Liver (tissue), 9 donors: Measurements from ENCODE around the gene TUBA8. TPM values are rescaled to one million over a fixed set of nuclear protein-coding genes. Genes with fewer than 3 reads are reported as not detected.

Source experiments
- DNase-seq: peaks from one replicate; pipeline ENCODE4 v3.0.0-alpha.2; 2017; ENCODE audit warnings: low spot score
- H3K27ac ChIP-seq, 2 donors: one replicate each; pipeline ENCODE4 v1.7.0; 2013; ENCODE audit warnings: inconsistent platforms in 2 of 2, low read length in 2 of 2, control low read depth in 1 of 2, low read depth in 1 of 2, mild to moderate bottlenecking in 1 of 2
- H3K27me3 ChIP-seq, 4 donors: one replicate each; pipeline versions ENCODE4 v1.6.1 to v1.7.0; 2013; ENCODE audit warnings: low read length in 3 of 4, inconsistent platforms in 1 of 4, mild to moderate bottlenecking in 1 of 4, moderate library complexity in 1 of 4; ENCODE audit not compliant: control insufficient read depth in 4 of 4, insufficient read depth in 4 of 4
- H3K36me3 ChIP-seq, 4 donors: one replicate each; pipeline versions ENCODE4 v1.6.1 to v1.7.0; 2013; ENCODE audit warnings: low read length in 3 of 4, mild to moderate bottlenecking in 3 of 4, low read depth in 1 of 4, moderate library complexity in 1 of 4; ENCODE audit not compliant: control insufficient read depth in 4 of 4, insufficient read depth in 3 of 4
- H3K4me1 ChIP-seq, 4 donors: one replicate each; pipeline versions ENCODE4 v1.6.1 to v1.7.0; 2013; ENCODE audit warnings: low read length in 3 of 4, mild to moderate bottlenecking in 3 of 4, moderate library complexity in 1 of 4; ENCODE audit not compliant: control insufficient read depth in 4 of 4, insufficient read depth in 4 of 4
- H3K4me3 ChIP-seq, 3 donors: one replicate each; pipeline versions ENCODE4 v1.6.1 to v1.7.0; 2013; ENCODE audit warnings: low read length in 3 of 3, control low read depth in 1 of 3, low read depth in 1 of 3, mild to moderate bottlenecking in 1 of 3
- H3K9ac ChIP-seq, 2 donors: one replicate each; pipeline ENCODE4 v1.7.0; 2013; ENCODE audit warnings: low read length in 2 of 2, mild to moderate bottlenecking in 2 of 2, moderate library complexity in 2 of 2, control low read depth in 1 of 2, low read depth in 1 of 2
- H3K9me3 ChIP-seq, 4 donors: one replicate each; pipeline versions ENCODE4 v1.6.1 to v1.7.0; 2013; ENCODE audit warnings: low read length in 3 of 4; ENCODE audit not compliant: control insufficient read depth in 4 of 4
- EGR1 ChIP-seq, 2 donors: IDR thresholded peaks; 2 replicates each; pipeline ENCODE4 v1.6.1; 2016 to 2018; ENCODE audit warnings: antibody characterized with exemption in 2 of 2, low read depth in 2 of 2
- FOXA1 ChIP-seq: IDR thresholded peaks from 2 replicates; pipeline ENCODE4 v1.6.1; 2016; ENCODE audit warnings: antibody characterized with exemption
- GABPA ChIP-seq, 2 donors: IDR thresholded peaks in 1 of 2; conservative IDR thresholded peaks in 1 of 2; 2 replicates each; pipeline ENCODE4 v1.6.1; 2016; ENCODE audit warnings: antibody characterized with exemption in 2 of 2, mild to moderate bottlenecking in 1 of 2, moderate library complexity in 1 of 2
- HNF4A ChIP-seq, 2 donors: conservative IDR thresholded peaks; 2 replicates each; pipeline ENCODE4 v1.6.1; 2016; ENCODE audit warnings: antibody characterized with exemption in 2 of 2, mild to moderate bottlenecking in 2 of 2
- JUND ChIP-seq, 2 donors: IDR thresholded peaks; 2 replicates each; pipeline ENCODE4 v1.6.1; 2016; ENCODE audit warnings: antibody characterized with exemption in 2 of 2
- NR2F2 ChIP-seq: IDR thresholded peaks from 2 replicates; pipeline ENCODE4 v1.6.1; 2016; ENCODE audit warnings: antibody characterized with exemption
- RAD21 ChIP-seq, 2 donors: IDR thresholded peaks; 2 replicates each; pipeline ENCODE4 v1.6.1; 2016; ENCODE audit warnings: antibody characterized with exemption in 2 of 2, mild to moderate bottlenecking in 2 of 2
- RXRA ChIP-seq, 2 donors: IDR thresholded peaks; 2 replicates each; pipeline ENCODE4 v1.6.1; 2017 to 2018; ENCODE audit warnings: antibody characterized with exemption in 2 of 2, mild to moderate bottlenecking in 1 of 2
- SP1 ChIP-seq: IDR thresholded peaks from 2 replicates; pipeline ENCODE4 v1.6.1; 2018; ENCODE audit warnings: antibody characterized with exemption, mild to moderate bottlenecking
- YY1 ChIP-seq: IDR thresholded peaks from 2 replicates; pipeline ENCODE4 v1.6.1; 2016; ENCODE audit warnings: antibody characterized with exemption, mild to moderate bottlenecking
- WGBS: extraction: QIAGEN DNeasy Blood & Tissue Kit; methylation state at CpG from one replicate; pipeline ENCODE4 v1.1.7; 2013; 5-methylcytosine and 5-hydroxymethylcytosine counted together
- polyA plus RNA-seq, 2 donors: library from polyadenylated mRNA; stranded (reverse) in 1 of 2; unstranded in 1 of 2; fragments of 200-250 nt in 1 of 2; fragments of >200 nt in 1 of 2; fragmentation: Nextera tagmentation in 1 of 2; extraction: Ambion mirVana in 1 of 2; gene quantifications; one replicate each; pipeline versions ENCODE4 v1.2.1 to v1.2.3, GENCODE V29; 2013 to 2015
- total RNA-seq, 2 donors: library from RNA; depleted of rRNA; stranded (reverse); fragments of >200 nt; gene quantifications; one replicate each; pipeline ENCODE4 v1.2.3, GENCODE V29; 2014
- TF ChIP-seq, protein P1 (sequence below): IDR thresholded peaks from 2 replicates; pipeline ENCODE4 v1.6.1; 2016; ENCODE audit warnings: antibody characterized with exemption
- TF ChIP-seq, protein P2 (sequence below): fragments of 150-350 bp; IDR thresholded peaks from 2 replicates; pipeline ENCODE4 v1.5.1; 2017; ENCODE audit warnings: improper control_type of control experiment, low read depth, low read length; ENCODE audit not compliant: missing input control
- TF ChIP-seq, protein P3 (sequence below): IDR thresholded peaks from 2 replicates; pipeline ENCODE4 v1.6.1; 2016; ENCODE audit warnings: antibody characterized with exemption, mild to moderate bottlenecking
- donor health status: healthy.
- donor health status: healthy.
- donor health status: healthy.
- donor health status: healthy.
- donor health status: healthy.

Gene TUBA8
- total and polyA plus RNA-seq, 4 donors: 0.82 to 3.1 (median 1.9) TPM

DNA sequence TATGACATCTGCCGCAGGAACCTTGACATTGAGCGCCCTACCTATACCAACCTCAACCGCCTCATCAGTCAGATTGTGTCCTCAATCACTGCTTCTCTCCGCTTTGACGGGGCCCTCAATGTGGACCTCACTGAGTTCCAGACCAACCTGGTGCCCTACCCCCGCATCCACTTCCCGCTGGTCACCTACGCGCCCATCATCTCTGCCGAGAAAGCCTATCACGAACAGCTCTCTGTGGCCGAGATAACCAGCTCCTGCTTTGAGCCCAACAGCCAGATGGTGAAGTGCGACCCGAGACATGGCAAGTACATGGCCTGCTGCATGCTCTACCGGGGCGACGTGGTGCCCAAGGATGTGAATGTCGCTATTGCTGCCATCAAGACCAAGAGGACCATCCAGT, 16.0 kb downstream of the TUBA8 start:
- TF ChIP-seq SP1 (no peak), YY1 (no peak), RXRA (IDR thresholded peaks at IDR 0.05) (no peak), NR2F2 (no peak), HNF4A (conservative IDR thresholded peaks at IDR 0.05) (no peak), FOXA1 (no peak), RAD21 (IDR thresholded peaks at IDR 0.05) (no peak), EGR1 (IDR thresholded peaks at IDR 0.05; ENCODE audit: low read depth in 2 of 2) (no peak), JUND (IDR thresholded peaks at IDR 0.05) (no peak), GABPA (IDR thresholded peaks at IDR 0.05 in 1 of 2, conservative IDR thresholded peaks at IDR 0.05 in 1 of 2) (no peak)
- TF ChIP-seq, protein P1, sequence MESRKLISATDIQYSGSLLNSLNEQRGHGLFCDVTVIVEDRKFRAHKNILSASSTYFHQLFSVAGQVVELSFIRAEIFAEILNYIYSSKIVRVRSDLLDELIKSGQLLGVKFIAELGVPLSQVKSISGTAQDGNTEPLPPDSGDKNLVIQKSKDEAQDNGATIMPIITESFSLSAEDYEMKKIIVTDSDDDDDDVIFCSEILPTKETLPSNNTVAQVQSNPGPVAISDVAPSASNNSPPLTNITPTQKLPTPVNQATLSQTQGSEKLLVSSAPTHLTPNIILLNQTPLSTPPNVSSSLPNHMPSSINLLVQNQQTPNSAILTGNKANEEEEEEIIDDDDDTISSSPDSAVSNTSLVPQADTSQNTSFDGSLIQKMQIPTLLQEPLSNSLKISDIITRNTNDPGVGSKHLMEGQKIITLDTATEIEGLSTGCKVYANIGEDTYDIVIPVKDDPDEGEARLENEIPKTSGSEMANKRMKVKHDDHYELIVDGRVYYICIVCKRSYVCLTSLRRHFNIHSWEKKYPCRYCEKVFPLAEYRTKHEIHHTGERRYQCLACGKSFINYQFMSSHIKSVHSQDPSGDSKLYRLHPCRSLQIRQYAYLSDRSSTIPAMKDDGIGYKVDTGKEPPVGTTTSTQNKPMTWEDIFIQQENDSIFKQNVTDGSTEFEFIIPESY: no peak
- TF ChIP-seq, protein P2, sequence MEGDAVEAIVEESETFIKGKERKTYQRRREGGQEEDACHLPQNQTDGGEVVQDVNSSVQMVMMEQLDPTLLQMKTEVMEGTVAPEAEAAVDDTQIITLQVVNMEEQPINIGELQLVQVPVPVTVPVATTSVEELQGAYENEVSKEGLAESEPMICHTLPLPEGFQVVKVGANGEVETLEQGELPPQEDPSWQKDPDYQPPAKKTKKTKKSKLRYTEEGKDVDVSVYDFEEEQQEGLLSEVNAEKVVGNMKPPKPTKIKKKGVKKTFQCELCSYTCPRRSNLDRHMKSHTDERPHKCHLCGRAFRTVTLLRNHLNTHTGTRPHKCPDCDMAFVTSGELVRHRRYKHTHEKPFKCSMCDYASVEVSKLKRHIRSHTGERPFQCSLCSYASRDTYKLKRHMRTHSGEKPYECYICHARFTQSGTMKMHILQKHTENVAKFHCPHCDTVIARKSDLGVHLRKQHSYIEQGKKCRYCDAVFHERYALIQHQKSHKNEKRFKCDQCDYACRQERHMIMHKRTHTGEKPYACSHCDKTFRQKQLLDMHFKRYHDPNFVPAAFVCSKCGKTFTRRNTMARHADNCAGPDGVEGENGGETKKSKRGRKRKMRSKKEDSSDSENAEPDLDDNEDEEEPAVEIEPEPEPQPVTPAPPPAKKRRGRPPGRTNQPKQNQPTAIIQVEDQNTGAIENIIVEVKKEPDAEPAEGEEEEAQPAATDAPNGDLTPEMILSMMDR: no peak
- TF ChIP-seq, protein P3, sequence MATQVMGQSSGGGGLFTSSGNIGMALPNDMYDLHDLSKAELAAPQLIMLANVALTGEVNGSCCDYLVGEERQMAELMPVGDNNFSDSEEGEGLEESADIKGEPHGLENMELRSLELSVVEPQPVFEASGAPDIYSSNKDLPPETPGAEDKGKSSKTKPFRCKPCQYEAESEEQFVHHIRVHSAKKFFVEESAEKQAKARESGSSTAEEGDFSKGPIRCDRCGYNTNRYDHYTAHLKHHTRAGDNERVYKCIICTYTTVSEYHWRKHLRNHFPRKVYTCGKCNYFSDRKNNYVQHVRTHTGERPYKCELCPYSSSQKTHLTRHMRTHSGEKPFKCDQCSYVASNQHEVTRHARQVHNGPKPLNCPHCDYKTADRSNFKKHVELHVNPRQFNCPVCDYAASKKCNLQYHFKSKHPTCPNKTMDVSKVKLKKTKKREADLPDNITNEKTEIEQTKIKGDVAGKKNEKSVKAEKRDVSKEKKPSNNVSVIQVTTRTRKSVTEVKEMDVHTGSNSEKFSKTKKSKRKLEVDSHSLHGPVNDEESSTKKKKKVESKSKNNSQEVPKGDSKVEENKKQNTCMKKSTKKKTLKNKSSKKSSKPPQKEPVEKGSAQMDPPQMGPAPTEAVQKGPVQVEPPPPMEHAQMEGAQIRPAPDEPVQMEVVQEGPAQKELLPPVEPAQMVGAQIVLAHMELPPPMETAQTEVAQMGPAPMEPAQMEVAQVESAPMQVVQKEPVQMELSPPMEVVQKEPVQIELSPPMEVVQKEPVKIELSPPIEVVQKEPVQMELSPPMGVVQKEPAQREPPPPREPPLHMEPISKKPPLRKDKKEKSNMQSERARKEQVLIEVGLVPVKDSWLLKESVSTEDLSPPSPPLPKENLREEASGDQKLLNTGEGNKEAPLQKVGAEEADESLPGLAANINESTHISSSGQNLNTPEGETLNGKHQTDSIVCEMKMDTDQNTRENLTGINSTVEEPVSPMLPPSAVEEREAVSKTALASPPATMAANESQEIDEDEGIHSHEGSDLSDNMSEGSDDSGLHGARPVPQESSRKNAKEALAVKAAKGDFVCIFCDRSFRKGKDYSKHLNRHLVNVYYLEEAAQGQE: no peak
- no peak overlapping the region for H3K27ac ChIP-seq
- no peak overlapping the region for H3K9ac ChIP-seq
- 98% methylated on average over 18 of the region's 18 CpGs for WGBS
- H3K4me3 ChIP-seq: no peak overlapping the region
- no peaks in the 10 kb centered on the region for H3K27me3 ChIP-seq
- no peaks in the 10 kb centered on the region for H3K36me3 ChIP-seq
- no peak for DNase-seq
- H3K4me1 ChIP-seq: no peaks in the 10 kb centered on the region
- H3K9me3 ChIP-seq: no peaks in the 10 kb centered on the region

DNA sequence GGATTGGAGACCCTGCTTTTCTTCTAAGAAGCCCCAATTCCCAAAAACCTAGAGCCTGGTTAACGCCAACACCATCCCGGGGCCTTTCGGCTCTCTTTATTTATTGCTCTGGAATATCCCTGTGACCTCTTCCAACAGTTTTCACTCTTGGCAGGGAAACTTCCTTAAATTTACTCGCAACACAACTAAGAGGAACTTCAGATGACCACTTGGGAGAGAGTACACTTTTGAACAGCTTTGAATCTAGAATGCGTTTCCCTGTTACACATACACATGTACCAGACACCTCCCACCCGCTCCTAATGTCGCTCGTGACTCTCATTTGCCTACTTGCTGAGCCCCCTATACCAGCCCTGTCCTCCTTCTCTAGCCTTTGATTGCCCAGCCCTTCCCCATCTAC, 19.4 kb downstream of the TUBA8 start:
- Histone ChIP-seq H3K27ac (no peak overlapping the region), H3K36me3 (peaks cover 0 to 2% (median 0%) of the 10 kb centered on the region in 4 donors), H3K4me3 (no peak overlapping the region), H3K4me1 (peaks cover 0 to 3% (median 1%) of the 10 kb centered on the region in 4 donors), H3K27me3 (no peaks in the 10 kb centered on the region), H3K9ac (no peak overlapping the region), H3K9me3 (no peaks in the 10 kb centered on the region)
- no peak for DNase-seq
- WGBS: 87% methylated on average over 8 of the region's 8 CpGs
- no peak for TF ChIP-seq RAD21 (IDR thresholded peaks at IDR 0.05)
